Hypothalamus (tissue), 51 donors: ENCODE measurements around the gene RALBP1.

Source experiments
- DNase-seq, 51 donors: peaks; one replicate each; lab custom pipeline; 2025; lab: John Stamatoyannopoulos, UW

The RALBP1 gene

GRCh38 chr18:9542924-9543323 is 67.6 kb downstream of the RALBP1 start:
- no peak for DNase-seq

DNA sequence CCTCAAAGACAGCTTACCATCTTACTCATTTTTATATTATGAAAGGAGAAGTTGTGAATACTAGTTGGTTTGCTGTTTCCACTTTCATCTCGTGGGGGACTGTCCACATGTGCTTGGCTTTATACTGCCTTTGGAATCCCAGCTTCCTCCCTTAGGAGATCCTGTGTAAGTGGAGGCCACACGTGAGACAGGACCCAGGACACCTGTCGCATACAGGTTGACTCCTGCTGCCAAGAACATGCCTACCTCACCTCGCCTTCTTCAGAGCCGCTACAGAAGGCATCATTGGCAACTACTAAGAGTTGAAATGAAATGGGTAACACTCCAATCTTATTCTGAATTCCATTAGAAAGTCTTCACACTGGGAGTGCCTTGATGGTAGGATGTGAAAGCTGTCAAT is 69.7 kb downstream of the RALBP1 start:
- no peak for DNase-seq

- no peak for DNase-seq
These were observed 71.2 kb downstream of the RALBP1 start for GRCh38 chr18:9546468-9546867.

DNA sequence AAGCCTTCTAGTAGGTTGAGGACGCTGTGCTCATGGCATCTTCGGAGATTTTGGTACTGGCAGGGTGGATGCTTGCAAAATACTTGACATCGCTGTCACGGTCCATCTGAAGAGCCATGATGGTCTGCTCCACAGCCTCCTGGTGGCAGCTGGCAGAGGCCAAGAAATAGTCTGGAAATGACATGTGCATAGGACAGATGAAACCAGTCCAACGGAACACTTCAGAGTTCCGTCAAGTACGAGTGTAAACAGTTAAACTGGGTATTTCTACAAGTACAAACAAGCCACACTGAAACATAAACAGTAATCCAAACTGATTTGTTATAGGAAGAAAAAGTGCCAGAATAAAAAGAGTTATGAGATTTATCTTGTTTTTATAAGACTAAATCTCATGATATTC is 72.5 kb downstream of the RALBP1 start:
- DNase-seq, result no peak

GRCh38 chr18:9549405-9549804 is 74.1 kb downstream of the RALBP1 start:
- no peak for DNase-seq

DNA sequence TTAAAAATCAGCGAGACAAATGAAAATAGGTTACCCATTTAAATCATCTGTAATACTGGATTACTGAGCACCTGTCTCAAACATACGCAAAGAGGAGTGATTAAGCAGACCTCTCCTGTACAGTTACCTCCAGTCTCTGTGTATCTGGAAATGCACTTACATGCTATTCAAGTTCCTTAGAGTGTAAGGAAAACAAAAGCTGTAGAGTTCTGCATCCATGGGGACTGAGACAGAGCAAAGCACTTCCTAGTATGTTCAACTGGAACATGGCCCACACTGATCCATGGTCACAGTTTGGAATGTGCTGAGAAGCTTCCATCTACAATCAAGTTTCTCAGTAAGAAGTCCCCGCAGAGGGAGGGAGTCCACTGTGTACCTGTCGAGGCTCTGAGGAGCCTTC is 75.1 kb downstream of the RALBP1 start:
- no peak for DNase-seq

DNA sequence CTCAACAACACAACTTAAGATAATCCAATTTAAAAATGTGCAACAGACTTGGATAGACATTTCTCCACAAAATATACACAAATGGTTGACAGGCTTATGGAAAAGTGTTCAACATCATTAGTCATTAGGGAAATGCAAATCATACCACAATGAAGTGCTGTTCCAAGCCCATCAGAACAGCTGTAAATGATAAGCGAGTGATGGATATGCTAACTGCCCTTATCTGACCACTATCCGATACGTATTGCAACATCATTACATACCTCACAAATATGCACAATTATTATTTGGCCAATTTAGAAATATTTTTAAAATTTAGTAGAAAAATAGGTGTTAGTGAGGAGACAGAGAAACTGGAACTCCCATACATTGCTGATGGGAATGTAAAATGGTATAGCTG is 76.9 kb downstream of the RALBP1 start:
- no peak for DNase-seq

DNA sequence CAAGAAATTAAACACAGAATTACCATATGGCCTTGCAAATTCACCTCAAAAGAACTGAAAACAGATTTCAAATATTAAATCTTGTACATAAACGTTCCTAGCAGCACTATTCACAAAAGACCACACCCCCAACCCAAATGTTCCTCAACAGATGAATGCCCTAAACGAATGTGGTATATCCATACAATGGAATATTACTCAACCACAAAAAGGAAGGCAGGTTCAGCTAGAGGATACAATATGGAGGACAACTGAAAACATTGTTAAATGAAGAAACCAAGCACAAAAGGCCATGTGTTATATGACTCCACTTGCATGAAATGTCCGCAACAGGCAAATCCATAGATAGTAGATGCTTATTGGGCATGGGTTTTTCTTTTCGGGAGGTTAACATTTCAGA is 77.3 kb downstream of the RALBP1 start:
- DNase-seq, result no peak

- DNase-seq, result no peak
These were observed 82.1 kb downstream of the RALBP1 start for GRCh38 chr18:9557250-9557943.

GRCh38 chr18:9558387-9559064 is 83.2 kb downstream of the RALBP1 start:
- DNase-seq, result no peak

DNA sequence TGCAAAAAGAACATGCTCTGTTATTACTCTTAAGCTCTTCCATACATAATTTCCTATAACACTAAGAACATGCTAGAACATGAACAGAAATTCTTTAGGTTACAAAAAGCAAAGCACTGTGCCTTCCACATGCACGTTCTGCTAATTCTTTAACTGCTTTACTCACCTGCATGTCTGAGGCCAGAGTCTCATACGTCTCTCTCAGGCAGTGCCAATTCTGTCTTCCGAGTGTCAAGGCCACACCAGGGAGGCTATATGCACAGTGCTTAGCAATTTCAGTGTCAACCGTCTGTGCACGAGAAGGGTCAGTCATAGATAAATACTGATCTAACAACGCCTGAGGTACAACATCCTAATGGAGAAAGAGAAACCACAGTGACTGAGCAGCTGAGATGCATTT is 83.9 kb downstream of the RALBP1 start:
- DNase-seq, result no peak

DNA sequence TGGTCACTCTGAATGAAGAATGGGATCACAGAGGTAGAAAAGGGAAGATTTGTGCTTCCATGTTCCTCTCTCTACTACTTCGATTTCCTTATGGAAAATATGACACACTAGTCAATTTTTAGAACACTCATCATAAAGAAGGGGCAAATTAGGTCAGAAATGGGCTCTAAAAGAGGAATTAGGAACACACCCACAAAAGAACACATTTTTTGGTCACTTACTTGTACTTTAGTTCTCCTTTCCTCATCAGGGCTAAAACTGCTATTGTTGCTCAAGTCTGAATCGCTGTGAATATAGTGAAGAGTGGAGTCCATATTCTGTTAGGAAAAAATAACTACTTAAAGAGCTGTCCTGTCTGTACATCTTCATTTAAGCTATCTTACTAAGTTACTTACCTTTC is 86.4 kb downstream of the RALBP1 start:
- no peak for DNase-seq

DNA sequence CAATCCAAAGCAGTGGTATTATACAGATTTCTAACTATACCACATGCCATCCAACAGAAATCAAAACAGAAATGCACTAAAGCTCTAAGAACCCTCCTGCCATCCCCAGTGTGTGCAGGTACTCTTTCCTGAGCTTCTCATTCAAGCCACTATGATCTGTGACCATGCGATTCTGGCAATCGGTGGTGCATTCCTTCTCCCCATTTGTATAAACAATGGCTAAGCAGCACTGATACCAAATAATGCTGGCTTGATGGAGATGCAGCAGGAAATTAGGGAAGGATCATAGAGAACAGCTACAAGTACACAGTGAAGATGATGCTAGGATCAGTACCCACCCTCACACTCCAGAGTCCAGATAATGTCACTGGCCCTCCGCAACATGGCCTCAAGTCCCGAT is 87.3 kb downstream of the RALBP1 start:
- DNase-seq, result no peak

- no peak for DNase-seq
These were observed 88.0 kb downstream of the RALBP1 start for GRCh38 chr18:9563331-9563730.

- no peak for DNase-seq
These were observed 90.1 kb downstream of the RALBP1 start for GRCh38 chr18:9565407-9565806.

DNA sequence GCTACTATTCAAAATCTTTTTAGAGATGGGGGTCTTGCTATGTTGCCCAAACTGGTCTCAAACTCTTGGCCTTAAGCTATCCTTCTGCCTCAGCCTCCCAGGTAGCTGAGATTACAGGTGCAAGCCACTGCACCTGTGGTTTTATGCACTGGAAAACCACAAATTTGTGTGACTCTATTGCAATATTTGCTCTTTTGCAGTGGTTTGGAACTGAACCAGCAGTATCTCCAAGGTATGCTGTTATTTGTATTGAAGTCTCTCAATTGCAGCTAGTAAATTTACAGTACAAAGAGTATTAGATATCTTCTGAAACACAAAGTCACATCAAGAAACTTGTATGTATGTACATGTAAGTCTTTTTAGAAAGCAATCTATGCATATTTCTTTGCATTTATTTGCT is 92.9 kb downstream of the RALBP1 start:
- no peak for DNase-seq

DNA sequence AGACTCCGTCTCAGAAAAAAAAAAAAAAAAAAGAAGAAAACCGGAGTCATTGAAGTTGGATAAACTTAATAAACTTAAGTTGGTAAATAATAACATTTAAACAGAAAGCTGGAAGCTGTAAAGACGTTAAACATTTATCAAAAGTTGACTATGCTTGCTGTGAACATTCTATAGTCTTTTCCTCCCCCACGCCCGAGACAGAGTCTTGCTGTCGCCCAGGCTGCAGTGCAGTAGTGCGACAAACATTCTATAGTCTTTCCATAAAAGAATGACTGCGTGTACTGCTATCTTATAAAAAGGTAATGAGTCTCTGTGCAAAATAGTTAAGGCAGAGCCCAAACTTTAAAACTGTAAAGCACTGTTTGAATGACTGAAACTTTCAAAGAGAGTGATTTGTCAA is 93.9 kb downstream of the RALBP1 start:
- no peak for DNase-seq

- DNase-seq, result no peak
These were observed 94.9 kb downstream of the RALBP1 start for GRCh38 chr18:9570255-9570654.

GRCh38 chr18:9571546-9571945 is 96.2 kb downstream of the RALBP1 start:
- DNase-seq, result no peak

DNA sequence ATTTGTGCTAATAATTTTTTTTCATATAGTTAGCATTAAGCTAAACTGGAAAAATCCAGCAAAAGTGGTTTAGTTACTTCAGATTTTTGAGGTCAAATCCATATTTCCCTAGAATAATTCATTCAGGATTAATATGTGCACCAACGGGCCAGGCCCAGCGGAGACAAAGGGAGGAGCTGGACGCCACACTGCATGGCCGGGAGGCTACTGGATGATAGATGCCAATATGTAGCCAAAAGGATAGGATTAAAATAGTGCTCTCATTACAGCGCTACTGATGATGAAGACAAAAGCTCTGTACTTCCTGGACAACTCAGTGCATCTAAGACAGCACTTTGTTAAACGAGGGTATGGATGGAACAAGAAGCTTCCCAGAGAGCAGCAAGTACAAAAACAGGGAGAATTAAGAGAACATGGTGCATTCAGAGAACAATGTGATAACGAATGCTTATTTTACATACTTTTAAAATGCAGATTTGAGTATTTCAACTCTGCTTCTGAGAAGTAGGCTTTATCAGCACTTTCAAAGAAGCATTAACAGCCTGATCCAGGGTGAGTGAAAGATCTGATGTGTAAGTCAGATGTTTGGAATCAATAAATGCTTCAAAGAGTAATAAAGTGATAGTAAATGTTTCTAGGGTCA is 99.3 kb downstream of the RALBP1 start:
- DNase-seq, result no peak

DNA sequence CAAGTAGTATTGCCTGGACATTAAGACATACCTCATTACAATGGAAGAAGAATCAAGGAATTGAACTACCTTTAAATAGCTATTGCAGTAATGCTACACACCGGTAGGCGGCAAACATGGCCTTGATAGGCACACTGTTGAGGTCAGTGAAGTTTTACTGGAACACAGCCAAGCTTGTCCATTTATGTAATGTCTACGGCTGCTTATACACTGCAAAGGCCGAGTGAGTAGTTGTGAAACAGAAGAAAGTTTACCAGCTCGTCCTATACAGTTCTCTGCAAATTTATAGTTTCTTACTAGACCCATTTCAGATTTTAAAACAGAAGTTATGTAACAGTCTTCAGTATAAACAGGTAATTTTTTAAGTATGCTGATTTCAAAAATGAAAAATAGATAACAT is 100.2 kb downstream of the RALBP1 start:
- DNase-seq, result peak in 35 of 51 donors; percentile 3 to 72 (median 27)

DNA sequence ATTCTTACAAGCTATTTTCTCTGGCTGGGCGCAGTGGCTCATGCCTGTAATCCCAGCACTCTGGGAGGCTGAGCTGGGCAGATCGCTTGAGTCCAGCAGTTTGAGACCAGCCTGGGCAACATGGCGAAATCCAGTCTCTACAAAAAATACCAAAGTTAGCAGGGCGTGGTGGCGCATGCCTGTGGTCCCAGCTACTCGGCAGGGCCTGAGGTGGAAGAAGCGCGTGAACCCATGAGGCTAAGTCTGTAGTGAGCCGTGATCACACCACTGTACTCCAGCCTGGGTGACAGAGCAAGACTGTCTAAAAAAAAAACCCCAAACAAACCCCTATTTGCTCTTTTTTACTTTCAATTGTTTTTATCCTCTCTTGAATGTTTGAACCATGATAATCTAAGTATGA is 102.0 kb downstream of the RALBP1 start:
- no peak for DNase-seq
